OCI-M2 (cell line): ENCODE measurements around the gene NPAS1.
"Not testable (repeated sequence)": the region's sequence is repeated elsewhere in the genome, so short reads cannot be mapped to it uniquely, and the experiment has no call there.

Experiments
- DNase-seq: peaks from one replicate; lab custom pipeline; 2025; ENCODE audit not compliant: unreplicated experiment; lab: John Stamatoyannopoulos, UW

Gene NPAS1

GRCh38 chr19:47044946-47045866 lies 25.6 kb downstream of the NPAS1 start:
- no peak for DNase-seq

DNA sequence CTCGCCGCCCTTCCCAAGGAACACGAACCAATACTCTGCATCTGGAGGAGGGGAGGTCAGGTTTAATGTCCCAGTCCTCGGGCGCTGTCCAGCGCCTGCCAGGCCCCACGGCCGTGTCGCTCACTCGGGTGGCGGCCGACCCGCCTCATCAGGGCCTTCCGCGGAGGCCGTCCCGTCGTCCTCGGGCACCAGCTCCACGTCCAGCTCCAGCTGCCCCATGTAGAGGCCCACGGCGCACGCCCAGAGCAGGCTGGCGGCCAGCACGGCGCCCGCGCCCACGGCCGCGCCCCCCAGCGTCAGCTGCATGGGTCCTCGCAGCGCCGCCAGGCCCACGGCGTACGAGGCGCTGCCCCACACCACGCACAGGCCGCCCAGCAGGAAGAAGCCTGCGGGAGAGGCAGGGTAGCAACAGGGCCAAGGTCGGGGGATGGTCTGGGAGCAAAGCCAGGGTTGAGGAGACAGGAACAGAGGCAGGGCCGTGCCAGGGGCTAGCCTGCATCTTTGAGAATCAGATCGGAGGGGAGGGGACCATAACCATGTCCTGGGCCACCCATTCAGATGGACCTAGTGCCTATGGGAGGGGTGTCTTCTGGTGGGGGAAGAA lies 26.3 kb downstream of the NPAS1 start:
- no peak for DNase-seq

DNA sequence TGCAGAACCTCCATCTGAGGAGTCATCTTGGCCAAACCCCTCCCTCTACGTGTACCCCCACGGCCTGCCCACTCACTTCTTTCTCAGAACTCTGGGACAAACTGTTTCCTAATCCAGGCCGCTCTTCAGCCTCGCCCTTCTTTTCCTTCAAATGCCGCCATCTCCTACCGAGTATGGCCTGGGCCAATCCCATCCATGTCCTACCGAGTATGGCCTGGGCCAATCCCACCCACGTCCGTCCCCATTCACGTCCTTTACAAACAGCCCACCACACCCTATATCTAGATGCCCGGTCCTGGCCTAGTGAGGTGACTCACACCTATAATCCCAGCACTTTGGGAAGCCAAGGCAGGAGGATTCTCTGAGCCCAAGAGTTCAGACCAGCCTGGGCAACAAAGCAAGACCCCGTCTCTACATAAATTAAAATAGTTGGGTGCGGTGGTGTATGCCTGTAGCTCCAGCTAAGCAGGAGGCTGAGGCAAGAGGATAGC lies 27.7 kb downstream of the NPAS1 start:
- no peak for DNase-seq

DNA sequence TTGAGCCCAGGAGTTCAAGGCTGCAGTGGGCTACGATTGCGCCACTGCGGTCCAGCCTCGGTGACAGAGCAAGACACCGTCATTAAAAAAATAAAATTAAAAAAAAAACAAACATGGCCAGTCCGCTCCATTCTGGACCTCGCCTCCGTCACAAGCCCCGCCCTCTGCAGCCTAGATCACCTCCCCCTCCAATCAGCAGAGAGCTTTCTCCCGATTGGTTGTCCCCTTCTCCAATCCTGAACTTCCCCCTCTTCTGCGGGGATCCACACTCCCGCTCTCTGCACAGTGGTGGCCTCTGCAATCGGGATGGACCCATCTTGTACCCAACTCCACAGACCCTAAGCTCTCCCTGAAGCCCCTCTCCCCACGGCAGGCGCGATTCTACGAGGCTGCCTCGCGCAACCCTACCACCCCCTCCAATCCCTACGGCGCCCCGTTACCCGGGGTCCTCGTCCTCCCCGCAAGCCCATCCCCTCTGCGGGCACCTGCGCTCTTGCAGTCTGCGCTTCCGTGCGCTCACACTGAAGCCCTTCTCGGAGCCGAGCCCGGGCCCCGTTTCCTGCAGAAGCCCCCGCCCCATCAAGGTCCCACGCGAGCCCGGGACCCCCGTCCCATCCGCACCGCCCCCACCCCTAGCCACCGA lies 28.2 kb downstream of the NPAS1 start:
- DNase-seq: peak; percentile 62

GRCh38 chr19:47049307-47049700 lies 29.7 kb downstream of the NPAS1 start:
- no peak for DNase-seq

- not testable (repeated sequence) for DNase-seq
Measured at GRCh38 chr19:47050562-47050961, 30.9 kb downstream of the NPAS1 start.

- no peak for DNase-seq
Measured at GRCh38 chr19:47056411-47056810, 36.8 kb downstream of the NPAS1 start.

DNA sequence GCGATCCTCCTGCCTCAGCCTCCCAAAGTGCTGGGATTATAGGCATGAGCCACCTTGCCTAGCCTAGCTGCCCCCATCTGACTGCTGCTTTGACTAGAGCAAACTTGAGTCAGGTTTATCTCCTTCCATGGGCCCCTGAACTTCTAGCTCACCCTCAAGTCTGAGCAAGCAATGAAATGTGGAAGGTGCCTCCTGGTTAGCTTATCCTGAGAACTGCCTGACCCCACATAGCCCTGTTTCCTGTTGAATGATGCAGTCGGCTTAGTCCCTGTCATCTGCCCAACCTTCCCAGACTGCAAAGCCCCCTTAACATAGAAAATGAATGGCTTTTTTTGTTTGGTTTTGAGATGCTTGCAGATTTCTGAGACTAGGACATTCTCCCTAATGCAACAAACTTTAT lies 37.7 kb downstream of the NPAS1 start:
- no peak for DNase-seq

GRCh38 chr19:47058621-47059022 lies 39.0 kb downstream of the NPAS1 start:
- no peak for DNase-seq

DNA sequence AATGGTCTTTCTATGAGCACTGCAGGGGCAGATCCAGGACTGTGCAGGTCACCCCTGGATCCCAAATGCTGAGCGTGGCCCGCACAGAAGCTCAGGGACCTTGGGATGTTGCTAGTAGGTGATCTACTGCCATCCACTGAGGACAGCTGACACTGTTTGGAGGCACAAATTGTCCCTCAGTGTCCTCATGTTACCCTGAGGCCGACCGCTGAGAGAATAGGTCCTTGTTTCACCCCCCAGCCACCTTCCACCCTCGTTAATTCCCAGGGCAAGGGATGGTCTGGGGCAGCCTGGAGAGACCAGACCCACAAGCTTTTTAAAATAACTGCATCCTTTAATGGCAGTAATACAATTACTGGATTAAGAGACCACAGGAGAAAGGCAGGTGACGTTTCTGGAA lies 44.2 kb downstream of the NPAS1 start:
- no peak for DNase-seq

DNA sequence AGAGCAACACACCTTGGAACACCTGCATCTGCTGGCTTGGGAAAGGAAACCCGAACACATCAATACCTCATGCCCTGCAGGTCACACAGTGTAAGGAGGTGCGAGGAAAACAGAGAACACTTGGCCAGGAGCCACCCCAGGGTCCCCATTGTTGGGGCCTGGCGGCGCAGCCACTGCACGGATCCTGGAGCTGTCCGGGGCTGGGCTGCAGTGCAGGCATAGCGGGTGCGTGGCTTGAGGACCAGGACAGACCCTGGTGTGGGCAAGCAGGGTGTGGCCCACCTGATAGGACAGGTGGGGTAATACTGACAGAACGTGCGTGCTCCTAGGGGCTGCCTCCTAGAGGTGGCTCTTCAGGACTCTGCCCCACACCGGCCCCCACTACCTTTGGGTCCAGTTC lies 45.6 kb downstream of the NPAS1 start:
- no peak for DNase-seq

DNA sequence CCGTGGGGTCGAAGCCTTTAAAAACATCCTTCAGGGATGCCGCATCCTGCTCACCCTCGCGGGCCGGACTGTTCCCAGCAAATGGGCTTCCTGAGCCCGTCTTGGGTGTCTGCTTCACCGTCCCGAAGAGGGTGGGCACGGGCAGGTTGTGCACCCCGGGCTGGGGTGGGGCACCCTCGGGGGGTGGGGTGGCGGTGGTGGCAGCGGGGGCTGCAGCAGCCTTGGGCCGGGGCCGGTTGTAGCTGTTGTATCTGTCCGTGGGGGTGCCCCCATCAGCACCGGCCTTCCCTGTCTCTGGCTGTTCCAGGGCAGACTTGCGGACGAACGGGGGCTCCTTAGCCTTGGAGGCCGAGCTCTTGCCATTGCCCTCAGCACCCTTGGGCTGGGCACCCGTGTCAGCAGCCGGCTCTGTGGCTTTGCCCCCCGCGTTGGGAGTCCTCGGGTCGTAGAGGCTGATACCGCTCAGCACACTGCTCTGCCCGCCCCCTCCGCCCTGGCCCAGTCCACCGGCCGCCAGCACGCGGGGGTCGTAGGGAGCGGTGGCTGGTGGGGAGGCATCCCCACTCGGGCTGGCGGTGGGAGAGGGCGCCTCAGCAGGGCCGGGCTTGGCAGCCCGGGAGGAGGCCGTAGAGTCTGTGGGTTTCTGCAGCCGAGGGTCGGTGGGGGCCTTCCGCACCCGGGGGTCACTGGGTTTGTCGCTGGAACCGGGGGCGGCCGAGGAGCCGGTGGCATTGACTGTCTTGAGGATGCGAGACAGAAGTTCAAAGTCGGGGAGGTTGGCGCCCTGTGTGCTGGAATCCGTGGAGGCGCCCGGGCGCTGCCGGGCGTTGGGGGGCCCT lies 47.0 kb downstream of the NPAS1 start:
- DNase-seq: no peak

DNA sequence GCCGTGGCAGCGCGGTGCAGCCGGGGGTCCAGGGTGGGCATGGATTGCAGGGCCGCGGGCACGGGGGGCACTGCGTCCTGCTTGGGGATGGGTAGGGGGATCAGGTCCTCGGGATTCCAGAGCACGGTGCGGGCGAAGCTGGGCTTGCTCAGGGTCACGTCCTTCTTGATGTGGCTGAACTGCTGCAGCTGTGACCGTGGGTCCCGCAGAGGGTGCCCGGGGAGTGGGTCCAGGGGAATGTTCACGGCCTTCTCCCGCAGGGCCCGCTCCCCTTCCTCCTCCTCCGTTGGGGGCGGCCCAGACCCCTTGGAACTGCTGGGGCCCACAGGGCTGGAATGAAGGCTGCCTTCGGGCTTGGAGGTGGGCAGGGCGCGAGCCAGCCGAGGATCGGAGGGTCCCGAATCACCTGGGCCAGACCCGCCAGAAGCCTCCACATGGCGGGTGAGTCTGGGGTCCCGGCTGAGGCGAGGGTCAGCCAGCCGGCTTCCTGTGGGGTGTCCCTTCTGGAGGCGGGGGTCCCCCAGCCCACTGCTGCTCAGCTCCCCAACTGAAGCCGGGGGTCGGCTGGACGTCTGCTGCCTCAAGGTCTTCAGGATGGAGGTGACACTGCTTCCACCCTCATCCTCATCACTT lies 47.7 kb downstream of the NPAS1 start:
- no peak for DNase-seq

DNA sequence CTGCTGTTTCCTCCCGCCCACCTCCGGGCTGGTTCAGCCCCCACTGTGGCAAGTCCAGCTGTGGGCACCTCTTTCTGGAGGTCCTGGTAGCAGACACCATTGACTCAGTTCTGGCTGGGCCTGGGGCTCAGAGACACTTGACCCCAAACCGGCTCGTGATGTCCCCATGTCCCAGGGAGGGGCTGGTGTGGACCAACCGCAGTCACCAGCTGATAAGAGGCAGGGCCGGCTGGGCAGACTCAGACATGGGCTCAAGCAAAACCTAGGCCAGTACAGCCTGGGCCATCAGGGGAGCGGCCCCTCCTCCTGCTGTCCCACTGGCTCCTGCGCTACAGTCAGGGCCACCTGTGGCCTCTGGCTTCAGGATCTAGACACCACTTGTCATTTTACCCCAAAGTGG lies 48.6 kb downstream of the NPAS1 start:
- DNase-seq: no peak

DNA sequence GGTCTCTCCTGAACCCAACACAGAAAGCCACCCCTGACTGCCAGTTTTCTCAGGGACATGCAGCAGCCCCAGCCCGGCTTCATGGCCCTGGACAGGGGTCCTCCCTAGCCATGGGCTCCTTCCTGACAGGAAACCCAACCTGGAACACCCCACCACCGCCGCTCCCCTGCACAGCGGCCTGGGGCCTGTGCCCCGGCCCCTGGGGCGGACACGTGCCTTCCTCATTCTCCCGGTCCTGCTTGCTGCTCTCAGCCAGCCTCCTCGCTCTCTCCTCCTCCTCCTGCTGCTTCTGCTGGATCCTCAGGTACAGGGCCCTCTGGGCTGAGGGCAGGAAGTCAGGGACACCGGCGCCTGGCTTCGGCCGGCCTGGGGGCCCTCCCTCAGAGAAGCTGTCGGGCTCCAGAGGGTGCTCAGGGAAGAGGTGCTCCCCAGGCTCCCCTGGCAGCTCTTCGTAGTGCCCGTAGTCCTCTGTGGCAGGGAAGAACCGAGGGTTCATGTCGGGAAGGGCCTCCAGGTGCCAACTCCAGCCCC lies 49.3 kb downstream of the NPAS1 start:
- DNase-seq: no peak

DNA sequence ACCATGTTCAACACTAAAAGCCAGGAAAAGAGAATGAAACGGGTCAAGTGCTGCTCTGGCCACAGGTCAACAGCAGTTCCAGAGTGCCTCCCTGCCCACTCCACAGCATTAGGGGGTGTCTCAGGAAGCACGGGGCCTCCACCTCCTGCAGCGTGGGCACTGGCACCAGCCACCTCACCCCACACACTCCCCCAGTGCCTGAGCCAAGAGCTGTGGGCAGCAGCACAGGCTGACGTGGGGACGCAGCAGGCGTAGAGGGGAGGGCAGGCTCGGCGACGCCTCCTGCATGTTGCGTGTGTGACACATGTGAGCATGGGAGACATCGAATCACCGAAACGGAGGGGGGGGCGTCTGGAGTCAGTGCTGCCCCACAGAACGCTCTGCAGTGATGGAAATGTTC lies 50.2 kb downstream of the NPAS1 start:
- DNase-seq: no peak

GRCh38 chr19:47070756-47071155 lies 51.1 kb downstream of the NPAS1 start:
- no peak for DNase-seq

DNA sequence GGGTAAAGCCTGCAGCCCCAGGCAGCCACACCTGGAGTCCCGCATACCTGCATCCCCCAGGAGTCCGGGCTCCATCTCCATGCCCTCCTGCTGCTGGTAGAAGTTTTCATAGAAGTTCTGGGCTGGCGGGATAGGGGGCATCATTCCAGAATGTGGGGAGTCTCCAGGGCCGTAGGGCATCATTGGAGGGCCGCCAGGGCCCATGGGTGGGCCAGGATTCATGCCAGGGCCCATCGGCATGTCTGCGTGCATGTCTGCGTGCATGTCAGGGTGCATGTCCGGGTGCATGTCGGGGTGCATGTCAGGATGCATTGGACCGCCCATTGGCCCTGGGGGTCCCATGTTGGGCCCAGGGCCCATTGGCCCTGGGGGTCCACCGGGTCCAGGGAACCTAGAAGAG lies 52.1 kb downstream of the NPAS1 start:
- no peak for DNase-seq

- DNase-seq: no peak
Measured at GRCh38 chr19:47072323-47072722, 52.7 kb downstream of the NPAS1 start.

DNA sequence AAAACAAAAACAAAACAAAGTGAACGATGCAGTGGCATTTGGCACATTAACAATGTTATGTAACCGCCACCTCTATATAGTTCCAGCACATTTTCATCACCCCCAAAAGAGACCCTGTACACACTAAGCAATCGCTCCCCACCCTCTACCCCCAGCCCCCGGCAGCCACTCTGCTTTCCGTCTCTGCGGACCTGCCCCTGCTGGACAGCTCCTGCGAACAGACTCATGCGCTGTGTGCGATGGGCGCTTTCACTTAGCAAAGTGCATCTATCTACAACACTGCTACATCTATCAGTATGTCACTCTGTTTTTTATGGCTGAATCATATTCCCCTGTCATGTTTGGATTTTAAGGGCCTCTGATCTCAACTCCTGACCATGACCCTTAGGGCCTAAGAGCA lies 53.9 kb downstream of the NPAS1 start:
- DNase-seq: no peak
